H7 (cell line): ENCODE measurements around the gene TRA2A. TPM values are rescaled to one million over a fixed set of nuclear protein-coding genes. Genes with fewer than 3 reads are reported as not detected.
A peak's percentile ranks its signal among the peaks of the same experiment; 100 is the strongest.

Source experiments
- DNase-seq: peaks from one replicate; pipeline ENCODE4 v3.0.0; 2012
- H3K27me3 ChIP-seq: 2 replicates; pipeline ENCODE4 v1.6.0; 2011; ENCODE audit warnings: mild to moderate bottlenecking, low read length; ENCODE audit not compliant: control insufficient read depth, insufficient read depth
- H3K36me3 ChIP-seq: replicated peaks from 2 replicates; pipeline ENCODE4 v1.5.1; 2011; ENCODE audit warnings: low read length; ENCODE audit not compliant: control insufficient read depth, insufficient read depth
- H3K4me3 ChIP-seq: 2 replicates; pipeline ENCODE4 v1.5.1; 2011; ENCODE audit warnings: low read depth, mild to moderate bottlenecking, control low read depth, low read length, moderate library complexity; ENCODE audit not compliant: insufficient read depth
- total RNA-seq: library from RNA; depleted of rRNA; stranded (reverse); fragments of >200 nt; shearing (Covaris generic); gene quantifications from 2 replicates; pipeline ENCODE4 v1.2.3, GENCODE V29; 2014; rRNA removed

The TRA2A gene
- total RNA-seq = 23.2 and 24.9 TPM in 2 replicates

GRCh38 chr7:23531794-23532489 is at the start of gene TRA2A:
Gene TRA2A (minus strand): TSS chr7:23531981. CDS start chr7:23531824, 157 bp downstream.
- H3K27me3 ChIP-seq = no peaks in the 10 kb centered on the region
- no peaks in the 10 kb centered on the region for H3K36me3 ChIP-seq
- peak; percentile 96 for DNase-seq
- peak within 1 kb of the TSS; percentile 100 for H3K4me3 ChIP-seq

- H3K36me3 ChIP-seq = no peaks in the 10 kb centered on the region
- H3K4me3 ChIP-seq = no peak overlapping the region
- no peaks in the 10 kb centered on the region for H3K27me3 ChIP-seq
- DNase-seq = peak; percentile 79
Measured at GRCh38 chr7:23570592-23571200, 38.9 kb upstream of the TRA2A start.

- H3K4me3 ChIP-seq = no peak overlapping the region
- DNase-seq = no peak
- H3K27me3 ChIP-seq = no peaks in the 10 kb centered on the region
- H3K36me3 ChIP-seq = no peaks in the 10 kb centered on the region
Measured at GRCh38 chr7:23558303-23558702, 26.5 kb upstream of the TRA2A start.

GRCh38 chr7:23547662-23548061 is 15.9 kb upstream of the TRA2A start:
- no peak overlapping the region for H3K4me3 ChIP-seq
- no peaks in the 10 kb centered on the region for H3K36me3 ChIP-seq
- no peaks in the 10 kb centered on the region for H3K27me3 ChIP-seq
- DNase-seq = no peak

GRCh38 chr7:23546897-23547572 is 15.3 kb upstream of the TRA2A start:
- DNase-seq = peak; percentile 79
- no peak overlapping the region for H3K4me3 ChIP-seq
- H3K36me3 ChIP-seq = no peaks in the 10 kb centered on the region
- no peaks in the 10 kb centered on the region for H3K27me3 ChIP-seq

GRCh38 chr7:23545493-23545892 is 13.7 kb upstream of the TRA2A start:
- no peaks in the 10 kb centered on the region for H3K36me3 ChIP-seq
- no peak overlapping the region for H3K4me3 ChIP-seq
- H3K27me3 ChIP-seq = no peaks in the 10 kb centered on the region
- no peak for DNase-seq

GRCh38 chr7:23544913-23545354 is 13.2 kb upstream of the TRA2A start:
- Histone ChIP-seq H3K4me3 (no peak overlapping the region), H3K27me3 (no peaks in the 10 kb centered on the region), H3K36me3 (no peaks in the 10 kb centered on the region)
- DNase-seq = no peak

- H3K27me3 ChIP-seq = no peaks in the 10 kb centered on the region
- DNase-seq = no peak
- H3K4me3 ChIP-seq = no peak overlapping the region
- no peaks in the 10 kb centered on the region for H3K36me3 ChIP-seq
Measured at GRCh38 chr7:23542752-23543151, 11.0 kb upstream of the TRA2A start.

- Histone ChIP-seq H3K27me3 (no peaks in the 10 kb centered on the region), H3K4me3 (no peak overlapping the region), H3K36me3 (no peaks in the 10 kb centered on the region)
- no peak for DNase-seq
Measured at GRCh38 chr7:23539494-23539907, 7.7 kb upstream of the TRA2A start.

- Histone ChIP-seq H3K36me3 (no peaks in the 10 kb centered on the region), H3K4me3 (no peak overlapping the region), H3K27me3 (no peaks in the 10 kb centered on the region)
- DNase-seq = no peak
Measured at GRCh38 chr7:23538301-23538700, 6.5 kb upstream of the TRA2A start.

- Histone ChIP-seq H3K36me3 (no peaks in the 10 kb centered on the region), H3K27me3 (no peaks in the 10 kb centered on the region), H3K4me3 (no peak overlapping the region)
- DNase-seq = no peak
Measured at GRCh38 chr7:23533238-23533604, 1.4 kb upstream of the TRA2A start.

- DNase-seq = no peak
- no peaks in the 10 kb centered on the region for H3K36me3 ChIP-seq
- H3K4me3 ChIP-seq = no peak overlapping the region
- no peaks in the 10 kb centered on the region for H3K27me3 ChIP-seq
Measured at GRCh38 chr7:23532490-23533237, 883 bp upstream of the TRA2A start.

GRCh38 chr7:23531050-23531793 is 559 bp downstream of the TRA2A start:
- Histone ChIP-seq H3K36me3 (no peaks in the 10 kb centered on the region), H3K27me3 (no peaks in the 10 kb centered on the region), H3K4me3 (peak overlapping the region; percentile 100)
- peak; percentile 78 for DNase-seq

GRCh38 chr7:23530405-23530804 is 1.4 kb downstream of the TRA2A start:
- peak; percentile 65 for DNase-seq
- Histone ChIP-seq H3K36me3 (no peaks in the 10 kb centered on the region), H3K27me3 (no peaks in the 10 kb centered on the region)

More at GRCh38 chr7:23530405-23530804, 1.4 kb downstream of the TRA2A start:
- peak overlapping the region; percentile 100 for H3K4me3 ChIP-seq
